ENCODE results near the gene SFRP5.

DNA sequence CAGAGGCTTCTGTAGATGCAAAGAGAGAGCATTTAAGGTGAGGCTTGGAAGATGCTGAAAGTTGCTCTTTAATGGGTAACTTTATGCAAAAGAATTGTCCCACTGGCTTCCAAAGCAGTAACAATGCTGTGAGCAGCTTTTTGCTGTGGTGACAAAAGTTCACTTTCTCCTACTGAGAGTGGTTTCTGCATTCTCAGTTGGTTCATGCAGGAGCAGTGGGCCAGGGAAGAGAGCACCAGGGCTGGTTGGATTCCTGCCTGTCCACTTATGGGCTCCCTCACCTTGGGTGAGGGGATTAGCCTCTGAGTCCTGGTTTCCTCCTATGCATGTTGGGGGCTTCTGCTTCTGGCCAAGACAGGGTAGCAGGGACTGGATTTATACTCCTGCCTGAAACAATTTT is 46.8 kb upstream of the SFRP5 start:
- TF ChIP-seq, protein P1, sequence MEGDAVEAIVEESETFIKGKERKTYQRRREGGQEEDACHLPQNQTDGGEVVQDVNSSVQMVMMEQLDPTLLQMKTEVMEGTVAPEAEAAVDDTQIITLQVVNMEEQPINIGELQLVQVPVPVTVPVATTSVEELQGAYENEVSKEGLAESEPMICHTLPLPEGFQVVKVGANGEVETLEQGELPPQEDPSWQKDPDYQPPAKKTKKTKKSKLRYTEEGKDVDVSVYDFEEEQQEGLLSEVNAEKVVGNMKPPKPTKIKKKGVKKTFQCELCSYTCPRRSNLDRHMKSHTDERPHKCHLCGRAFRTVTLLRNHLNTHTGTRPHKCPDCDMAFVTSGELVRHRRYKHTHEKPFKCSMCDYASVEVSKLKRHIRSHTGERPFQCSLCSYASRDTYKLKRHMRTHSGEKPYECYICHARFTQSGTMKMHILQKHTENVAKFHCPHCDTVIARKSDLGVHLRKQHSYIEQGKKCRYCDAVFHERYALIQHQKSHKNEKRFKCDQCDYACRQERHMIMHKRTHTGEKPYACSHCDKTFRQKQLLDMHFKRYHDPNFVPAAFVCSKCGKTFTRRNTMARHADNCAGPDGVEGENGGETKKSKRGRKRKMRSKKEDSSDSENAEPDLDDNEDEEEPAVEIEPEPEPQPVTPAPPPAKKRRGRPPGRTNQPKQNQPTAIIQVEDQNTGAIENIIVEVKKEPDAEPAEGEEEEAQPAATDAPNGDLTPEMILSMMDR (IDR thresholded peaks at IDR 0.05), result no peak
- no peak for TF ChIP-seq EP300 (IDR thresholded peaks at IDR 0.05)
- TF ChIP-seq POLR2A (IDR thresholded peaks at IDR 0.05), result no peak
- no peak for TF ChIP-seq POLR2AphosphoS5 (IDR thresholded peaks at IDR 0.05)

Measured in gastroesophageal sphincter (tissue), 3 donors.